ENCODE results near the gene RBMS2.
"Not testable (repeated sequence)": the region's sequence is repeated elsewhere in the genome, so short reads cannot be mapped to it uniquely, and the experiment has no call there.

The RBMS2 gene

DNA sequence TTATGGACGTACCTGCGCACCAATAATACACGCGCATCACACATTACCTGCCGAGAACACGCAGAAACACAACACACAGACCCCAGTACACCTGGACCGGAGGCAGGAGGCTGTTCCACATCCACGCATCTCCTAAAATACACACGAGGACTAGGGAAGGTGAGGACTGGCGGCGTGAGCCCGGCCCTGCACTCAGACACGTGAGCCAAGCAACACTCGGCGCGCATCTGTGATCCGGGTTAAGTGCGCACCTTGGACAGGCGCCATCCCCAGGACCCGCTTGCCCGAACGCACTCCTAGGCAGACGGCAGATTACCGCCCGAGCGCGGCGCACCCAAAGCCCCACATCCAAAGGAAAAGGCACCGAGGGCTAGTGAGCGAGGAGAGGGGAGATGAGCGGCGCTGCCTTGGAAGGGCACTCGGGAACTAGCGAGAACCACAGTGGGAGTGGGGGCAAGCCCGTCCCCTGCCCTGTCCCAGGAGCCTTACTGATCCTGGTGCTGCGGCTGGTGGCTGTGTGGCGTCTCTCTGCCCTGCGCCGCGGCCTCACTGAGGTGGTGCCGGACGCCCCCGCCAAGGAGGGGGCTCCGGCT lies 34.1 kb upstream of the RBMS2 start:
- H3K4me1 ChIP-seq (ENCODE audit: control insufficient read depth, insufficient read depth, low read depth, low read length): peaks cover 14% of the 10 kb centered on the region
- no peak overlapping the region for H3K18ac ChIP-seq (ENCODE audit: low read depth in 1 of 2, low read length in 2 of 2)
- peak; percentile 23 for DNase-seq
- no peak overlapping the region for H2BK12ac ChIP-seq (ENCODE audit: low read length in 2 of 2)
- no peak overlapping the region for H4K91ac ChIP-seq (ENCODE audit: low read length)
- WGBS: 5% methylated on average over 43 of the region's 44 CpGs
- peak overlapping the region; percentile 45 for H3K9ac ChIP-seq (ENCODE audit: low read length)
- H2AFZ ChIP-seq (ENCODE audit: low read depth, low read length): peak overlapping the region; percentile 19
- no peak overlapping the region for H3K27ac ChIP-seq (ENCODE audit: low read length, poor library complexity, severe bottlenecking)
- H3K14ac ChIP-seq (ENCODE audit: low read length in 2 of 2): peak overlapping the region in 1 of 2 experiments; percentile 31
- H3K23ac ChIP-seq (ENCODE audit: low read length in 2 of 2): no peak overlapping the region
- H2BK5ac ChIP-seq (ENCODE audit: low read depth, low read length, poor library complexity, severe bottlenecking): no peak overlapping the region
- H2BK120ac ChIP-seq (ENCODE audit: low read depth, low read length): no peak overlapping the region
- H2BK15ac ChIP-seq (ENCODE audit: low read depth, poor library complexity, severe bottlenecking): no peak overlapping the region
- no peak overlapping the region for H2AK5ac ChIP-seq (ENCODE audit: low read length, severe bottlenecking)
- H3K36me3 ChIP-seq (ENCODE audit: control insufficient read depth in 1 of 2, insufficient read depth in 2 of 2, low read depth in 1 of 2, low read length in 2 of 2): no peaks in the 10 kb centered on the region
- peaks cover 46 to 51% of the 10 kb centered on the region in 2 experiments for H3K27me3 ChIP-seq (ENCODE audit: control insufficient read depth in 1 of 2, insufficient read depth in 1 of 2, low read length in 2 of 2)
- H3K4ac ChIP-seq (ENCODE audit: low read depth in 1 of 2, low read length in 2 of 2): no peak overlapping the region
- H3K4me2 ChIP-seq (ENCODE audit: low read length, poor library complexity, severe bottlenecking): peak overlapping the region; percentile 88
- peak overlapping the region; percentile 48 to 78 for H3K4me3 ChIP-seq (ENCODE audit: insufficient read depth in 1 of 2, low read depth in 1 of 2, low read length in 2 of 2)
- H3K79me1 ChIP-seq (replicated peaks; ENCODE audit: low read length, poor library complexity, severe bottlenecking): no peaks in the 10 kb centered on the region
- H4K8ac ChIP-seq (ENCODE audit: low read length): no peak overlapping the region
- H3K9me3 ChIP-seq (ENCODE audit: control insufficient read depth, low read length): no peaks in the 10 kb centered on the region

GRCh38 chr12:56488041-56488955 lies 33.3 kb upstream of the RBMS2 start, which contains the start of gene GLS2:
TSS of gene GLS2 (minus strand) at chr12:56488161. CDS start at chr12:56488118, 43 bp downstream.
- no peak within 1 kb of the TSS for H4K8ac ChIP-seq (ENCODE audit: low read length)
- no peak within 1 kb of the TSS for H3K4ac ChIP-seq (ENCODE audit: low read depth in 1 of 2, low read length in 2 of 2)
- H3K4me1 ChIP-seq (ENCODE audit: control insufficient read depth, insufficient read depth, low read depth, low read length): peaks cover 14% of the 10 kb centered on the region
- peak within 1 kb of the TSS; percentile 45 for H3K9ac ChIP-seq (ENCODE audit: low read length)
- H3K4me2 ChIP-seq (ENCODE audit: low read length, poor library complexity, severe bottlenecking): peak within 1 kb of the TSS; percentile 88
- no peak within 1 kb of the TSS for H3K27ac ChIP-seq (ENCODE audit: low read length, poor library complexity, severe bottlenecking)
- H3K18ac ChIP-seq (ENCODE audit: low read depth in 1 of 2, low read length in 2 of 2): no peak within 1 kb of the TSS
- H2BK5ac ChIP-seq (ENCODE audit: low read depth, low read length, poor library complexity, severe bottlenecking): no peak within 1 kb of the TSS
- peaks cover 46 to 55% of the 10 kb centered on the region in 2 experiments for H3K27me3 ChIP-seq (ENCODE audit: control insufficient read depth in 1 of 2, insufficient read depth in 1 of 2, low read length in 2 of 2)
- peak within 1 kb of the TSS in 1 of 2 experiments; percentile 31 for H3K14ac ChIP-seq (ENCODE audit: low read length in 2 of 2)
- peak within 1 kb of the TSS; percentile 19 for H2AFZ ChIP-seq (ENCODE audit: low read depth, low read length)
- H3K23ac ChIP-seq (ENCODE audit: low read length in 2 of 2): no peak within 1 kb of the TSS
- H2AK5ac ChIP-seq (ENCODE audit: low read length, severe bottlenecking): no peak within 1 kb of the TSS
- no peaks in the 10 kb centered on the region for H3K36me3 ChIP-seq (ENCODE audit: control insufficient read depth in 1 of 2, insufficient read depth in 2 of 2, low read depth in 1 of 2, low read length in 2 of 2)
- H2BK15ac ChIP-seq (ENCODE audit: low read depth, poor library complexity, severe bottlenecking): no peak within 1 kb of the TSS
- H3K9me3 ChIP-seq (ENCODE audit: control insufficient read depth, low read length): no peaks in the 10 kb centered on the region
- H2BK120ac ChIP-seq (ENCODE audit: low read depth, low read length): no peak within 1 kb of the TSS
- peak; percentile 69 for DNase-seq
- peak within 1 kb of the TSS; percentile 2 for H4K91ac ChIP-seq (ENCODE audit: low read length)
- H3K79me1 ChIP-seq (replicated peaks; ENCODE audit: low read length, poor library complexity, severe bottlenecking): no peaks in the 10 kb centered on the region
- H3K4me3 ChIP-seq (ENCODE audit: insufficient read depth in 1 of 2, low read depth in 1 of 2, low read length in 2 of 2): peak within 1 kb of the TSS; percentile 48 to 78
- H2BK12ac ChIP-seq (ENCODE audit: low read length in 2 of 2): no peak within 1 kb of the TSS
- WGBS: 34% methylated on average over 57 of the region's 59 CpGs

DNA sequence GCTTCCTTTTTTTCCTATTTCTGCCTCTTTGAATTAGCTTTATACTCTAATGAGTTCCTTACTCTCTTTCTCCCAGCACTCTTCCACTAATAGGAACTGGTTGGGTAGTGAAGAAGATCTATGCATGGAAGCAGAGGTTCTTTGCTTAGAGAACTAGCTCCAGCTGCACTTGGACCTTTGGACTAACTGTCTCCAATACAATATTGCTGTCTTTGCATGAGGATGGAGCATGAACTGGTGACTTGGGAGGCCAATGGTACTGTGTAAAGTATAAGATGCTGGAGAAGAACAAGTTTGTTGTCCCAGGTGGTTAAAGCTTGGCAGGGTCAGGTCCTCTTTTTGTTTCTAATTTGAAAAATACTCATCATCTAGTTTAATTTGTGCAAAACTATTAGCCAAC lies 31.3 kb upstream of the RBMS2 start:
- H3K4ac ChIP-seq (ENCODE audit: low read depth in 1 of 2, low read length in 2 of 2): no peak overlapping the region
- no peak overlapping the region for H3K23ac ChIP-seq (ENCODE audit: low read length in 2 of 2)
- H3K14ac ChIP-seq (ENCODE audit: low read length in 2 of 2): no peak overlapping the region
- H4K8ac ChIP-seq (ENCODE audit: low read length): no peak overlapping the region
- H3K27me3 ChIP-seq (ENCODE audit: control insufficient read depth in 1 of 2, insufficient read depth in 1 of 2, low read length in 2 of 2): peaks cover 46 to 55% of the 10 kb centered on the region in 2 experiments
- H3K79me1 ChIP-seq (replicated peaks; ENCODE audit: low read length, poor library complexity, severe bottlenecking): no peaks in the 10 kb centered on the region
- H2BK5ac ChIP-seq (ENCODE audit: low read depth, low read length, poor library complexity, severe bottlenecking): no peak overlapping the region
- no peak overlapping the region for H2BK12ac ChIP-seq (ENCODE audit: low read length in 2 of 2)
- no peak overlapping the region for H2BK120ac ChIP-seq (ENCODE audit: low read depth, low read length)
- H2AFZ ChIP-seq (ENCODE audit: low read depth, low read length): no peak overlapping the region
- no peaks in the 10 kb centered on the region for H3K36me3 ChIP-seq (ENCODE audit: control insufficient read depth in 1 of 2, insufficient read depth in 2 of 2, low read depth in 1 of 2, low read length in 2 of 2)
- no peak overlapping the region for H3K27ac ChIP-seq (ENCODE audit: low read length, poor library complexity, severe bottlenecking)
- no peaks in the 10 kb centered on the region for H3K9me3 ChIP-seq (ENCODE audit: control insufficient read depth, low read length)
- no peak for DNase-seq
- H3K4me2 ChIP-seq (ENCODE audit: low read length, poor library complexity, severe bottlenecking): no peak overlapping the region
- no peak overlapping the region for H2AK5ac ChIP-seq (ENCODE audit: low read length, severe bottlenecking)
- no peak overlapping the region for H2BK15ac ChIP-seq (ENCODE audit: low read depth, poor library complexity, severe bottlenecking)
- H3K9ac ChIP-seq (ENCODE audit: low read length): no peak overlapping the region
- H3K18ac ChIP-seq (ENCODE audit: low read depth in 1 of 2, low read length in 2 of 2): no peak overlapping the region
- H3K4me3 ChIP-seq (ENCODE audit: insufficient read depth in 1 of 2, low read depth in 1 of 2, low read length in 2 of 2): no peak overlapping the region
- H3K4me1 ChIP-seq (ENCODE audit: control insufficient read depth, insufficient read depth, low read depth, low read length): peaks cover 14% of the 10 kb centered on the region
- H4K91ac ChIP-seq (ENCODE audit: low read length): no peak overlapping the region

- not testable (repeated sequence) for H3K9me3 ChIP-seq (ENCODE audit: control insufficient read depth, low read length); H3K4ac ChIP-seq (ENCODE audit: low read depth in 1 of 2, low read length in 2 of 2); H2AFZ ChIP-seq (ENCODE audit: low read depth, low read length); H2BK120ac ChIP-seq (ENCODE audit: low read depth, low read length); H3K18ac ChIP-seq (ENCODE audit: low read depth in 1 of 2, low read length in 2 of 2); H3K36me3 ChIP-seq (ENCODE audit: control insufficient read depth in 1 of 2, insufficient read depth in 2 of 2, low read depth in 1 of 2, low read length in 2 of 2); H3K79me1 ChIP-seq (replicated peaks; ENCODE audit: low read length, poor library complexity, severe bottlenecking); H3K23ac ChIP-seq (ENCODE audit: low read length in 2 of 2); H3K27ac ChIP-seq (ENCODE audit: low read length, poor library complexity, severe bottlenecking); H4K91ac ChIP-seq (ENCODE audit: low read length); H2BK5ac ChIP-seq (ENCODE audit: low read depth, low read length, poor library complexity, severe bottlenecking); H3K14ac ChIP-seq (ENCODE audit: low read length in 2 of 2); H3K4me1 ChIP-seq (ENCODE audit: control insufficient read depth, insufficient read depth, low read depth, low read length); H3K4me2 ChIP-seq (ENCODE audit: low read length, poor library complexity, severe bottlenecking); H2BK15ac ChIP-seq (ENCODE audit: low read depth, poor library complexity, severe bottlenecking); DNase-seq; H4K8ac ChIP-seq (ENCODE audit: low read length); H2BK12ac ChIP-seq (ENCODE audit: low read length in 2 of 2); H3K4me3 ChIP-seq (ENCODE audit: insufficient read depth in 1 of 2, low read depth in 1 of 2, low read length in 2 of 2); H2AK5ac ChIP-seq (ENCODE audit: low read length, severe bottlenecking); H3K9ac ChIP-seq (ENCODE audit: low read length)
- 89% methylated on average over 31 of the region's 31 CpGs for WGBS
- peaks cover 32 to 41% of the 10 kb centered on the region in 2 experiments for H3K27me3 ChIP-seq (ENCODE audit: control insufficient read depth in 1 of 2, insufficient read depth in 1 of 2, low read length in 2 of 2)
Observed at GRCh38 chr12:56493409-56494105, 28.1 kb upstream of the RBMS2 start.

Measured in mesenchymal stem cell (in vitro differentiated cells and primary cell).